PC-9 (cell line): ENCODE results near the gene TTC4.

Experiments used
- EZH2 ChIP-seq: fragments of 200-600 bp; sonication (generic); IDR thresholded peaks from 2 replicates; pipeline ENCODE4 v1.8.0; 2017; ENCODE audit warnings: antibody characterized with exemption, low read depth
- TF ChIP-seq, protein P1 (sequence below): fragments of 200-600 bp; sonication (generic); conservative IDR thresholded peaks from 2 replicates; pipeline ENCODE4 v1.6.1; 2017; ENCODE audit warnings: mixed run types, antibody characterized with exemption, mild to moderate bottlenecking, moderate library complexity

GRCh38 chr1:54781023-54781723, 65.5 kb downstream of the TTC4 start:
- TF ChIP-seq, protein P1, sequence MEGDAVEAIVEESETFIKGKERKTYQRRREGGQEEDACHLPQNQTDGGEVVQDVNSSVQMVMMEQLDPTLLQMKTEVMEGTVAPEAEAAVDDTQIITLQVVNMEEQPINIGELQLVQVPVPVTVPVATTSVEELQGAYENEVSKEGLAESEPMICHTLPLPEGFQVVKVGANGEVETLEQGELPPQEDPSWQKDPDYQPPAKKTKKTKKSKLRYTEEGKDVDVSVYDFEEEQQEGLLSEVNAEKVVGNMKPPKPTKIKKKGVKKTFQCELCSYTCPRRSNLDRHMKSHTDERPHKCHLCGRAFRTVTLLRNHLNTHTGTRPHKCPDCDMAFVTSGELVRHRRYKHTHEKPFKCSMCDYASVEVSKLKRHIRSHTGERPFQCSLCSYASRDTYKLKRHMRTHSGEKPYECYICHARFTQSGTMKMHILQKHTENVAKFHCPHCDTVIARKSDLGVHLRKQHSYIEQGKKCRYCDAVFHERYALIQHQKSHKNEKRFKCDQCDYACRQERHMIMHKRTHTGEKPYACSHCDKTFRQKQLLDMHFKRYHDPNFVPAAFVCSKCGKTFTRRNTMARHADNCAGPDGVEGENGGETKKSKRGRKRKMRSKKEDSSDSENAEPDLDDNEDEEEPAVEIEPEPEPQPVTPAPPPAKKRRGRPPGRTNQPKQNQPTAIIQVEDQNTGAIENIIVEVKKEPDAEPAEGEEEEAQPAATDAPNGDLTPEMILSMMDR = no peak
- no peak for TF ChIP-seq EZH2
